C4-2B (cell line): Measurements from ENCODE around the gene SLC9A9.

Source experiments
- CTCF ChIP-seq: fragments of 450-650 bp; conservative IDR thresholded peaks from 2 replicates; pipeline ENCODE4 v1.5.1; 2017; ENCODE audit warnings: mild to moderate bottlenecking
- ZFX ChIP-seq: fragments of 450-650 bp; IDR thresholded peaks from 2 replicates; pipeline ENCODE4 v1.6.1; 2017

- no peak for TF ChIP-seq CTCF
- no peak for TF ChIP-seq ZFX
Observed at GRCh38 chr3:143831208-143831607, 17.1 kb downstream of the SLC9A9 start.
